SK-N-SH (cell line): ENCODE data around the gene SLC43A3. TPM values are rescaled to one million over a fixed set of nuclear protein-coding genes. Genes with fewer than 3 reads are reported as not detected.

Experiments used
- CTCF ChIA-PET: fragments of 300-600, 350-600 bp; formaldehyde crosslinking; extraction: SDS; loops from one replicate; lab custom pipeline; 2021; lab: Yijun Ruan, JAX
- POLR2A ChIA-PET: fragments of 350-600 bp; sonication (Branson Sonifier 250); formaldehyde crosslinking; extraction: SDS; loops from one replicate; lab custom pipeline; 2020; ENCODE audit warnings: antibody characterized with exemption, inconsistent platforms; lab: Yijun Ruan, JAX
- DNase-seq: peaks from one replicate; pipeline ENCODE4 v3.0.0; 2012
- H2AFZ ChIP-seq: fragments of 200-600 bp; sonication (generic); 2 replicates; pipeline ENCODE4 v1.8.1; 2016; ENCODE audit warnings: antibody characterized with exemption, mild to moderate bottlenecking, low read depth
- H3F3A ChIP-seq: fragments of 200-600 bp; sonication (generic); replicated peaks from 2 replicates; pipeline ENCODE3; 2016; ENCODE audit warnings: antibody characterized with exemption, mild to moderate bottlenecking; ENCODE audit not compliant: insufficient read depth
- H3K27ac ChIP-seq, 2 experiments: fragments of 200-500 bp in 1 of 2; fragments of 200-600 bp in 1 of 2; sonication (Bioruptor generic) in 1 of 2; sonication (generic), shearing (Covaris generic) in 1 of 2; 2 replicates each; pipeline versions ENCODE4 v1.5.1 to v1.6.1; 2014 to 2016; ENCODE audit warnings: low read depth in 2 of 2, inconsistent platforms in 1 of 2, low read length in 1 of 2, mild to moderate bottlenecking in 1 of 2, mixed read lengths in 1 of 2
- H3K27me3 ChIP-seq: fragments of 200-600 bp; sonication (generic), shearing (Covaris generic); 2 replicates; pipeline ENCODE4 v1.6.1; 2016; ENCODE audit warnings: mixed run types; ENCODE audit not compliant: insufficient read depth
- H3K36me3 ChIP-seq, 2 experiments: fragments of 200-500 bp in 1 of 2; fragments of 200-600 bp in 1 of 2; sonication (Bioruptor generic) in 1 of 2; sonication (generic) in 1 of 2; replicated peaks in 1 of 2; 2 replicates each; pipeline versions ENCODE3 to v1.5.1; 2014 to 2016; ENCODE audit warnings: low read length in 1 of 2, mild to moderate bottlenecking in 1 of 2; ENCODE audit not compliant: insufficient read depth in 2 of 2, control insufficient read depth in 1 of 2
- H3K4me1 ChIP-seq, 2 experiments: fragments of 200-500 bp in 1 of 2; fragments of 200-600 bp in 1 of 2; sonication (Bioruptor generic) in 1 of 2; sonication (generic), shearing (Covaris generic) in 1 of 2; 2 replicates each; pipeline versions ENCODE4 v1.5.1 to v1.6.1; 2014 to 2016; ENCODE audit warnings: low read depth in 1 of 2, low read length in 1 of 2, mixed run types in 1 of 2; ENCODE audit not compliant: insufficient read depth in 2 of 2, control insufficient read depth in 1 of 2
- H3K4me2 ChIP-seq: fragments of 200-600 bp; sonication (generic), shearing (Covaris generic); 2 replicates; pipeline ENCODE4 v1.6.1; 2017; ENCODE audit warnings: mixed run types
- H3K4me3 ChIP-seq, 2 experiments: fragments of 200-500 bp in 1 of 2; fragments of 200-600 bp in 1 of 2; sonication (Bioruptor generic) in 1 of 2; sonication (generic), shearing (Covaris generic) in 1 of 2; 2 replicates each; pipeline versions ENCODE4 v1.5.1 to v1.8.1; 2014 to 2016; ENCODE audit warnings: low read depth in 2 of 2, inconsistent platforms in 1 of 2, low read length in 1 of 2, mild to moderate bottlenecking in 1 of 2, mixed read lengths in 1 of 2, moderate library complexity in 1 of 2
- H3K79me2 ChIP-seq: fragments of 200-600 bp; sonication (generic); 2 replicates; pipeline ENCODE4 v1.8.1; 2017; ENCODE audit warnings: mild to moderate bottlenecking; ENCODE audit not compliant: insufficient read depth
- H3K9ac ChIP-seq: fragments of 200-600 bp; sonication (generic); 2 replicates; pipeline ENCODE4 v1.6.1; 2017; ENCODE audit warnings: mixed run types
- H3K9me2 ChIP-seq: fragments of 200-600 bp; sonication (generic); 2 replicates; pipeline ENCODE4 v1.6.1; 2017; ENCODE audit warnings: mixed run types
- H3K9me3 ChIP-seq: fragments of 200-600 bp; sonication (generic); 2 replicates; pipeline ENCODE4 v1.6.1; 2017; ENCODE audit warnings: mixed run types, mild to moderate bottlenecking, moderate library complexity
- H4K20me1 ChIP-seq: fragments of 200-600 bp; sonication (generic); 2 replicates; pipeline ENCODE4 v1.6.1; 2017; ENCODE audit warnings: mild to moderate bottlenecking, mixed run types; ENCODE audit not compliant: insufficient read depth
- CHD2 ChIP-seq: fragments of 150-350 bp; IDR thresholded peaks from 2 replicates; pipeline ENCODE4 v1.6.1; 2018; ENCODE audit warnings: low read length; ENCODE audit not compliant: partially characterized antibody
- CTCF ChIP-seq: fragments of 200-600 bp; sonication (generic); IDR thresholded peaks from 2 replicates; pipeline ENCODE4 v1.6.1; 2017; ENCODE audit warnings: antibody characterized with exemption, mild to moderate bottlenecking, moderate library complexity
- ELF1 ChIP-seq: IDR thresholded peaks from 2 replicates; pipeline ENCODE4 v1.4.0; 2012
- FOSL2 ChIP-seq: IDR thresholded peaks from 2 replicates; pipeline ENCODE4 v1.4.0; 2012; ENCODE audit warnings: low read depth, mild to moderate bottlenecking, moderate library complexity, borderline replicate concordance
- FOXJ3 ChIP-seq: sonication (generic); formaldehyde crosslinking; IDR thresholded peaks from 2 replicates; pipeline ENCODE4 v1.5.1; 2020; ENCODE audit warnings: mild to moderate bottlenecking, missing genetic modification reagents
- GABPA ChIP-seq: IDR thresholded peaks from 2 replicates; pipeline ENCODE4 v1.4.0; 2012; ENCODE audit warnings: low read depth, mild to moderate bottlenecking
- GATA2 ChIP-seq: sonication (generic); formaldehyde crosslinking; IDR thresholded peaks from 2 replicates; pipeline ENCODE4 v1.5.0; 2020; ENCODE audit warnings: mild to moderate bottlenecking, missing genetic modification reagents
- NFIC ChIP-seq: IDR thresholded peaks from 2 replicates; pipeline ENCODE4 v1.4.0; 2012; ENCODE audit warnings: borderline replicate concordance
- PBX3 ChIP-seq: IDR thresholded peaks from 2 replicates; pipeline ENCODE4; 2012
- RCOR1 ChIP-seq: fragments of 150-350 bp; IDR thresholded peaks from 2 replicates; pipeline ENCODE4 v1.6.1; 2017; ENCODE audit warnings: antibody characterized with exemption, low read length
- REST ChIP-seq: IDR thresholded peaks from 2 replicates; pipeline ENCODE4 v1.6.1; 2012; ENCODE audit warnings: mild to moderate bottlenecking, low read depth, low read length, moderate library complexity
- RXRA ChIP-seq: IDR thresholded peaks from 2 replicates; pipeline ENCODE4 v1.4.0; 2012; ENCODE audit warnings: low read depth, mild to moderate bottlenecking, borderline replicate concordance
- SMC3 ChIP-seq: IDR thresholded peaks from 2 replicates; pipeline ENCODE4 v1.6.1; 2012; ENCODE audit warnings: low read depth, low read length, improper control_type of control experiment
- ZBTB33 ChIP-seq: IDR thresholded peaks from 2 replicates; pipeline ENCODE4 v1.4.0; 2012; ENCODE audit warnings: low read depth, borderline replicate concordance
- WGBS: methylation state at CpG from one replicate; pipeline ENCODE4 v1.1.6; 2017; ENCODE audit warnings: low lambda C conversion rate; 5-methylcytosine and 5-hydroxymethylcytosine counted together
- polyA plus RNA-seq, 3 experiments: library from polyadenylated mRNA; depleted of rRNA; stranded (reverse); fragments of >200 nt; gene quantifications; 2 replicates each; pipeline ENCODE4 v1.2.3, GENCODE V29; 2012

SLC43A3 gene
- polyA plus RNA-seq, 1 of the 3 experiments (the other 2 are of a cell fraction) = 4.1 TPM

- no peak for TF ChIP-seq CTCF
These were observed 27.7 kb downstream of the SLC43A3 start (continued) for GRCh38 chr11:57399221-57399620.

- 34% methylated on average over 4 of the region's 4 CpGs for WGBS
- CTCF ChIA-PET = interaction anchor here (1.3 to 1.5 kb wide), 2 partner anchors 20 to 21 kb away, joined by 3 read pairs; no protein-coding TSS in a partner anchor
- Histone ChIP-seq H3K9me2 (no peaks in the 10 kb centered on the region), H2AFZ (no peak overlapping the region), H3K4me2 (no peak overlapping the region), H4K20me1 (no peaks in the 10 kb centered on the region), H3K4me1 (no peaks in the 10 kb centered on the region), H3K27ac (no peak overlapping the region), H3K36me3 (no peaks in the 10 kb centered on the region)
- DNase-seq = no peak
- TF ChIP-seq RXRA (no peak), FOSL2 (no peak), SMC3 (no peak), GATA2 (CRISPR knock-in tag) (no peak), REST (no peak)
- TF ChIP-seq, all 33 proteins: peak for 0
- no peak overlapping the region for H3K9ac ChIP-seq
- peaks cover 22% of the 10 kb centered on the region; the same call in 1 of the 2 replicates for H3K27me3 ChIP-seq
- H3F3A ChIP-seq = no peaks in the 10 kb centered on the region
- H3K9me3 ChIP-seq = no peaks in the 10 kb centered on the region
- H3K4me3 ChIP-seq = no peak overlapping the region
- POLR2A ChIA-PET = no interaction called here
- H3K79me2 ChIP-seq = no peaks in the 10 kb centered on the region
These were observed 29.4 kb downstream of the SLC43A3 start for GRCh38 chr11:57397394-57397990.

GRCh38 chr11:57396744-57397143 lies 30.2 kb downstream of the SLC43A3 start:
- Histone ChIP-seq H3K4me3 (no peak overlapping the region), H3K9me2 (no peaks in the 10 kb centered on the region), H3K27ac (no peak overlapping the region), H3K36me3 (no peaks in the 10 kb centered on the region), H3K27me3 (peaks cover 22% of the 10 kb centered on the region; the same call in 1 of the 2 replicates), H4K20me1 (no peaks in the 10 kb centered on the region), H3K4me2 (no peak overlapping the region), H3K9ac (no peak overlapping the region), H3K79me2 (no peaks in the 10 kb centered on the region), H3F3A (no peaks in the 10 kb centered on the region), H3K4me1 (no peaks in the 10 kb centered on the region; a peak in 1 of 4 replicates), H2AFZ (no peak overlapping the region), H3K9me3 (no peaks in the 10 kb centered on the region)
- POLR2A ChIA-PET = no interaction called here
- 10% methylated on average over 2 of the region's 2 CpGs for WGBS
- CTCF ChIA-PET = interaction anchor here (1.3 to 1.5 kb wide), 2 partner anchors 14 to 20 kb away, joined by 3 read pairs; no protein-coding TSS in a partner anchor
- DNase-seq = no peak
- TF ChIP-seq NFIC = no peak
- no peak for TF ChIP-seq PBX3
- TF ChIP-seq FOXJ3 (CRISPR knock-in tag) = no peak
- TF ChIP-seq CHD2 = no peak
- no peak for TF ChIP-seq GABPA
- TF ChIP-seq ELF1 = no peak
- TF ChIP-seq ZBTB33 = no peak
- no peak for TF ChIP-seq RCOR1
